HG02885 (cell line): ENCODE data around the gene ADSS1.

Experiments
- ATAC-seq: cut with Tn5 transposase; IDR thresholded peaks from one replicate; pipeline ENCODE4 v1.9.1; 2021; ENCODE audit warnings: mild to moderate bottlenecking; ENCODE audit not compliant: unreplicated experiment, poor library complexity

The ADSS1 gene

GRCh38 chr14:104788161-104788818 is 64.3 kb downstream of the ADSS1 start:
- no peak for ATAC-seq

- no peak for ATAC-seq
Observed at GRCh38 chr14:104788873-104789663, 65.0 kb downstream of the ADSS1 start.

- no peak for ATAC-seq
Observed at GRCh38 chr14:104789752-104790743, 66.0 kb downstream of the ADSS1 start.

GRCh38 chr14:104791425-104791824 is 67.4 kb downstream of the ADSS1 start:
- no peak for ATAC-seq

- ATAC-seq = no peak
Observed at GRCh38 chr14:104792101-104792884, 68.3 kb downstream of the ADSS1 start.

- ATAC-seq = no peak
Observed at GRCh38 chr14:104792945-104793702, 69.1 kb downstream of the ADSS1 start.

- no peak for ATAC-seq
Observed at GRCh38 chr14:104793703-104793959, 69.6 kb downstream of the ADSS1 start.

- ATAC-seq = no peak
Observed at GRCh38 chr14:104794099-104794498, 70.1 kb downstream of the ADSS1 start.

- ATAC-seq = peak; percentile 11
Observed at GRCh38 chr14:104794631-104794992, 70.6 kb downstream of the ADSS1 start.

- ATAC-seq = peak; percentile 42
Observed at GRCh38 chr14:104794993-104795780, 71.2 kb downstream of the ADSS1 start, which contains the start of gene AKT1. Gene AKT1 (minus strand): TSS chr14:104795748. CDS start chr14:104792643, 3,105 bp downstream.

GRCh38 chr14:104795781-104796686 is 72.0 kb downstream of the ADSS1 start:
- peak; percentile 49 for ATAC-seq

GRCh38 chr14:104796687-104797081 is 72.7 kb downstream of the ADSS1 start:
- no peak for ATAC-seq
